ENCODE data around the gene SLC46A2.

DNA sequence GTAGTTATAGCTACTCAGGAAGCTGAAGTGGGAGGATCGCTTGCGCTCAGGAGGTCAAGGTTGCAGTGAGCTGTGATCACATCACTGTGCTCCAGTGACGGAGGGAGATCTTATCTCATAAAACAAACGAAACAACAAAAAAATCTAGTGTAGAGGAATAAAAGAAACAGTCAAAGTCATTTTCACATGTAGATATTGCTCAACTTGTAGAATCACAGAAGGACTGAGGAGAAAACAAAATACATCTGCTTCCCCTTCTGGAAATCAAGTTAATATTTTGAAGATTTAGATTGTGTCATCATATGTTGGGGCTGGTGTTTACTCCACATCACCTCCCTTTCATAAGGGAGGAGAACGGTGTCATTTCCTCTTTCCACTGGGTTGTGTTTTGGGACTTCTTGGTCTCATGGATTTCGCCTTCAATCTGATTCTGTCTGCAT is 8.2 kb upstream of the SLC46A2 start:
- TF ChIP-seq, protein P1, sequence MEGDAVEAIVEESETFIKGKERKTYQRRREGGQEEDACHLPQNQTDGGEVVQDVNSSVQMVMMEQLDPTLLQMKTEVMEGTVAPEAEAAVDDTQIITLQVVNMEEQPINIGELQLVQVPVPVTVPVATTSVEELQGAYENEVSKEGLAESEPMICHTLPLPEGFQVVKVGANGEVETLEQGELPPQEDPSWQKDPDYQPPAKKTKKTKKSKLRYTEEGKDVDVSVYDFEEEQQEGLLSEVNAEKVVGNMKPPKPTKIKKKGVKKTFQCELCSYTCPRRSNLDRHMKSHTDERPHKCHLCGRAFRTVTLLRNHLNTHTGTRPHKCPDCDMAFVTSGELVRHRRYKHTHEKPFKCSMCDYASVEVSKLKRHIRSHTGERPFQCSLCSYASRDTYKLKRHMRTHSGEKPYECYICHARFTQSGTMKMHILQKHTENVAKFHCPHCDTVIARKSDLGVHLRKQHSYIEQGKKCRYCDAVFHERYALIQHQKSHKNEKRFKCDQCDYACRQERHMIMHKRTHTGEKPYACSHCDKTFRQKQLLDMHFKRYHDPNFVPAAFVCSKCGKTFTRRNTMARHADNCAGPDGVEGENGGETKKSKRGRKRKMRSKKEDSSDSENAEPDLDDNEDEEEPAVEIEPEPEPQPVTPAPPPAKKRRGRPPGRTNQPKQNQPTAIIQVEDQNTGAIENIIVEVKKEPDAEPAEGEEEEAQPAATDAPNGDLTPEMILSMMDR (IDR thresholded peaks at IDR 0.05): no peak
- TF ChIP-seq POLR2A (IDR thresholded peaks at IDR 0.05) (no peak), POLR2AphosphoS5 (IDR thresholded peaks at IDR 0.05) (no peak)
